Suppressor macrophage (primary cell): ENCODE data around the gene YAP1.
A peak's percentile ranks its signal among the peaks of the same experiment; 100 is the strongest.

Source experiments
- DNase-seq, 4 experiments: peaks; one replicate each; pipeline ENCODE4 v3.0.0-alpha.2; 2020 to 2022
- total RNA-seq, 17 experiments: gene quantifications; one replicate each; lab custom pipeline; 2026; ENCODE audit warnings: mixed read lengths in 6 of 17, inconsistent platforms in 3 of 17; lab: John Stamatoyannopoulos, UW

The YAP1 gene
- 0 to 2.2 (median 0.10) reads per million in 17 experiments for total RNA-seq

- peak; percentile 76 to 93 (median 84) for DNase-seq
Observed at GRCh38 chr11:102109896-102110760, at the start of gene YAP1. TSS of gene YAP1 (plus strand) at chr11:102110447. CDS start at chr11:102110849, 402 bp downstream.

GRCh38 chr11:102061276-102061675, 49.0 kb upstream of the YAP1 start:
- peak in 1 of 4 experiments; percentile 1 for DNase-seq

GRCh38 chr11:102062106-102062505, 48.1 kb upstream of the YAP1 start:
- DNase-seq, result no peak

- DNase-seq, result no peak
Observed at GRCh38 chr11:102064316-102064715, 45.9 kb upstream of the YAP1 start.

- no peak for DNase-seq
Observed at GRCh38 chr11:102070766-102071165, 39.5 kb upstream of the YAP1 start.

- no peak for DNase-seq
Observed at GRCh38 chr11:102071497-102072472, 38.5 kb upstream of the YAP1 start.

GRCh38 chr11:102073253-102073652, 37.0 kb upstream of the YAP1 start:
- DNase-seq, result no peak

GRCh38 chr11:102079625-102080024, 30.6 kb upstream of the YAP1 start:
- DNase-seq, result no peak

- no peak for DNase-seq
Observed at GRCh38 chr11:102081313-102081712, 28.9 kb upstream of the YAP1 start.

GRCh38 chr11:102085864-102086551, 24.2 kb upstream of the YAP1 start:
- no peak for DNase-seq

GRCh38 chr11:102097186-102097585, 13.1 kb upstream of the YAP1 start:
- DNase-seq, result no peak

GRCh38 chr11:102099755-102100154, 10.5 kb upstream of the YAP1 start:
- DNase-seq, result no peak

- no peak for DNase-seq
Observed at GRCh38 chr11:102108734-102109440, 1.4 kb upstream of the YAP1 start.

- DNase-seq, result no peak
Observed at GRCh38 chr11:102110761-102111010, 439 bp downstream of the YAP1 start.

- DNase-seq, result no peak
Observed at GRCh38 chr11:102111011-102111786, 952 bp downstream of the YAP1 start.

GRCh38 chr11:102111787-102112508, 1.7 kb downstream of the YAP1 start:
- peak in 3 of 4 experiments; percentile 3 to 13 (median 4) for DNase-seq

- no peak for DNase-seq
Observed at GRCh38 chr11:102112509-102112821, 2.2 kb downstream of the YAP1 start.

GRCh38 chr11:102114032-102114431, 3.8 kb downstream of the YAP1 start:
- DNase-seq, result no peak

- no peak for DNase-seq
Observed at GRCh38 chr11:102115557-102115956, 5.3 kb downstream of the YAP1 start.

- DNase-seq, result no peak
Observed at GRCh38 chr11:102116453-102117205, 6.4 kb downstream of the YAP1 start.
